ENCODE results near the gene NMD3. TPM values are rescaled to one million over a fixed set of nuclear protein-coding genes. Genes with fewer than 3 reads are reported as not detected.
"Not testable (repeated sequence)": the region's sequence is repeated elsewhere in the genome, so short reads cannot be mapped to it uniquely, and the experiment has no call there.

NMD3 gene
- 10 to 100 TPM; 33.5 to 34.4 TPM for total RNA-seq
- long read RNA-seq, transcript NMD3-201 (16 exons, 3,049 nt): major isoform, 35 of 50 reads
- long read RNA-seq, partial matches to known transcripts: 0 of 50 reads
- long read RNA-seq, other reads (novel, unspliced or antisense): 14 of 50 reads

DNA sequence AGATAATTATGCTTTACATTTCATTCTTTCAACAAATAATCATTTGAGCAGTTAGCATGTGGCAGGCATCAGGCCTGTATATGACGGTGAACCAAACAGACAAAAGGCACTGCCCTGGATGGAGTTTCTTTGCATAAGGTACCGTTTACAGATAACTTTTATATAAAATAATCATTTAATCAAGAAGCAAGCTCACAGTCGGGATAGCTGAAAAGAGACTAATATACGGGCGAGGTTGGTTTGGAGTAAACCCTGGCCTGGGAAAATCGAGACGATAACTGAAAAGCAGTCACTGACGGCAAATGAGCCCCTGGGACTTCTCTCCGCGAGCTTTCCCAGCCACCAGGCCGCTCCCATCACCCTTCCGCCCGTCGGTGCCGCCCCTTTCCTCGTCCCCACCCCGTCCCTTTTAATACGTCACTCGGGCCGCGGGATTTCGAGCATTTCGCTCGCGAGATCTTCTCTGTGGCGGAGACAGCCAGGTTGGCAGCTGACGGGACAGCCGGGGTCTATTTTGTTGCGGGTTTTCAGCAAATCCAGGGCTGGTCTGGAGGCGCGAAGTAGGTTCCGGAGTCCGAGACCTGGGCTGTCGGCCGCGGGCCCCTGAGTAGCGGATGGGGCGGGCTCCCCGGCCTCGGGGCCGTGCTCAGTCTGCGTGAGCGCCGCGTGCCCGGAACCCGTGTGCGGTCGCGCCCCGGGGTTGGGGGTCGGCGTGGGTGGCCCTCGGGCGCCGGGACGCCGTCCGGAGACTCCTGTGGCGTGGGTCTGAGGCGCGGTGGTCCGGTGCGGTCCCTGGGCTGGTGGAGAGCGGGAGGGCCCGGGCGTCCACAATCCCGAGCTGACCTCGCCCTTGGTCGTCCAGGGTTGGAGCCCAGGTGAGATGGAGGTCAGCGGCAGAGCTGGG, at the start of gene NMD3:
NMD3 (plus strand) TSS at position 462 of the 904 bp plus-strand sequence. CDS start 703 bp downstream, outside the sequence.
- peak; percentile 98 for ATAC-seq
- DNase-seq: peak; percentile 95 to 96
- intact Hi-C loops (cut with DNase I, micrococcal nuclease): no loop called here

DNA sequence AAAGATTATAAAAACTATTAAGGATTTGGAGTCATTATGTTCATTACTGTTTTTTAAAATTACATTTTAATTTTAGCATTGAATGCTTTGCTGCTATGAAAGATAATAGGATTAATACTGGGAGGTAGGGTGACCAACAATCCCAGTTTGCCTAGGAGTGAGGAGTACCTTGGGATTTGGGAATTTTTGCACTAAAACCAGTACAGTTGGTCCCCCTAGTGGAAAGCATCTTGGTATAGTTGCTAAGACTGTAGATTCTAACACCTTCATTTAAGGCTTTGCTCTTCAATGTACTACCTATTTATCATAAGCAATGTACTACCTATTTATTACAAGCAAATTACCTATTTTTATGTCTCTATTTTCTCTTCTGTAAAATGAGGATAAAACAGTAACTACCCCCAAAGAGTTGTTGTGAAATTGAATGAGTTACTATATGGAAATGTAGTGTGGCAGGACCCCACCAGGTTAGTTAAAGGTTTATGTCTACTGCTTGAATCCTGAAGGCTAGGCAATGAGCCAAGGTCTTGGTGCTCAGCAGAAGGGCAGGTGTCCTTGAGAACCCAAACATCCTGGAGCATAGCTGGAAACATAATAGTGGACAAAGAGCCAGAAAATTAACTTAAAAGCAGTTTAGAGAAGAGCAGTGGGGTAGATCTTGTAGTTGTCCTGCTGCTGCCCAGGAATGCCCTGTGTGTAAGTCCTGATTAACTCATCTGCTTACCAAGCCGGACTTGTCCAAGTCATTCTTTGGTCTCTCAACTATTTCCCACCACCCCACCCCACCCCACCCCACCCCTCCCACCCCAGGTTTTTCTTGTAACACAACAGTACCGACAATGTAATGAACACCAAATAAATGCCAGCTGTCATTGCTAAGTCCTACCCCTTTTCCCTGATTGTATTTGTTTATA, 49.2 kb upstream of the NMD3 start:
- ATAC-seq (no peak), DNase-seq (no peak)
- intact Hi-C loops (cut with DNase I, micrococcal nuclease): no loop called here

DNA sequence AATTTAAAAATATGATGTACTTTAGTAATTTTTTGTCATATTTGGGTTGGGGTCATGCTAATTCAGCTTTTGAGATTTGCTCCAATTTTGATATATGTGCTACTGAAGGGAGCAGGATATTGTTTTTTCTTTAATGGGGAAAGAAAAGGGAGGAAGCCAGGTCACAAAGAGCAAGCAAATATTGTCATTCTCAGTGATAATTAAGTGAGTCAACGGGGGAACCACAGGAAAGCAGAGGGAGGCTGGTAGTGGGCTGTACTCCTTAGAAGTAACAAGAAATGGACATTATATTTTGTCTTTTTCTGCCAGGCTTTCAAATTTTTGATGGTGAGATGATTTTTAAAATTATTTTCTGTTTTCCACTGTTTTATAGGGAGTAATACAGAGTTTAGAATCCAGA, 45.6 kb upstream of the NMD3 start:
- intact Hi-C loops (cut with DNase I, micrococcal nuclease): no loop called here
- no peak for DNase-seq
- no peak for ATAC-seq

DNA sequence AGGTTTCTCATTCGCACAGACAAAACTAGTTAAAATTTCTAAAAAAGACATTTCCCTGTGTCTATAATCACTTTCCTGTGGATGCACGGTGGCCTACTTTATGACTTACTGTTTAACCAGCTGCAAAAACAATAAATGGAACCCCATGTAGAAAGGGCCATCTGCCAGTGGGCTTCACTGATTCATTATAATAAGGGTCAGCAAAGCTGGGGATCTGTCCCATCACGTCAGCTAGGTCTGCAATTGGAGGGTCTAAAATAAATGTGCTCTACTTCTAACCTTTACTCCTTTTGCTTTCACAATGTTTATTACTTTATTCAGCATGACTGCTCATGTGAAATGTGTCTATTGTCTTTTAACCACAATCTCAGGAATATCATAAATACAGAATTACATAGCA, 43.1 kb upstream of the NMD3 start:
- ATAC-seq: no peak
- DNase-seq: no peak
- intact Hi-C loops (cut with DNase I, micrococcal nuclease): no loop called here

DNA sequence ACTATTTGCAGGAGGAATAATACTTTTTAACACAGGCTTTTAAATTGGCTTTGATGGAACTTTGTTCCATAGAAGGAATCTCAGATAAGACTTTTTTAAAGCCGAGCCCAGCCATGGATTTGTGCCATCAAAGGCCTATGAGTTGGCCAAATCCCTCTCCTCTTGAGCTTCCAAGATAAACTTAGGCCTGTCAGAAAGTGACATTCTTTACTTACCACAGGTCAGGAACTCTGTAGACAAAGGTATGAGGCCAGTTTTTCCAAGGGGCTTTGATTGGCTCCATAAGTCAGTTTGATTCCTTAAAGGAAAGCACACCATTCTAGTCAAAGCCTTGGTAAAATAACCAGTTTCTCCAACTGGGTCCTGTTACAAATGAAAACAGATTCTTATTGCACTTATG, 39.7 kb upstream of the NMD3 start:
- DNase-seq; ATAC-seq; intact Hi-C loops (cut with DNase I, micrococcal nuclease): not testable (repeated sequence)

DNA sequence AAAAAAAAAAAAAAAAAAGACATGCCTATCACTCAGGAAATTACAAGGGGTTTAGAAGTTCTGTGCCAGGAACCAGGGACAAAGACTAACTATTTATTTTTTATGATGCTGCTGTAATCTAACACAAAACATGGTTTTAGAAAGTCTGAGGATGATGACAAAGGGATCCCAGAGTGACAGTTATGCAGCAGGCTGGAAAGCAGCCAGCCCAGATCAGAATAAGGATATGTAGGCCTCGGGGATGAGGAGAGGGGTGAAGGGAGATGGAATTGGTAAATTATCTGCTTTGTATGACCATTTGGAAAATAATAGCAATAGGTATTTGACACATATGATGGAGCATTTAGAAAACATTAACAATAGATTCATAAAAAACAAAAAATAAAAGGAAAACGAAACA, 34.1 kb upstream of the NMD3 start:
- intact Hi-C loops (cut with DNase I, micrococcal nuclease): no loop called here
- DNase-seq: no peak
- no peak for ATAC-seq

DNA sequence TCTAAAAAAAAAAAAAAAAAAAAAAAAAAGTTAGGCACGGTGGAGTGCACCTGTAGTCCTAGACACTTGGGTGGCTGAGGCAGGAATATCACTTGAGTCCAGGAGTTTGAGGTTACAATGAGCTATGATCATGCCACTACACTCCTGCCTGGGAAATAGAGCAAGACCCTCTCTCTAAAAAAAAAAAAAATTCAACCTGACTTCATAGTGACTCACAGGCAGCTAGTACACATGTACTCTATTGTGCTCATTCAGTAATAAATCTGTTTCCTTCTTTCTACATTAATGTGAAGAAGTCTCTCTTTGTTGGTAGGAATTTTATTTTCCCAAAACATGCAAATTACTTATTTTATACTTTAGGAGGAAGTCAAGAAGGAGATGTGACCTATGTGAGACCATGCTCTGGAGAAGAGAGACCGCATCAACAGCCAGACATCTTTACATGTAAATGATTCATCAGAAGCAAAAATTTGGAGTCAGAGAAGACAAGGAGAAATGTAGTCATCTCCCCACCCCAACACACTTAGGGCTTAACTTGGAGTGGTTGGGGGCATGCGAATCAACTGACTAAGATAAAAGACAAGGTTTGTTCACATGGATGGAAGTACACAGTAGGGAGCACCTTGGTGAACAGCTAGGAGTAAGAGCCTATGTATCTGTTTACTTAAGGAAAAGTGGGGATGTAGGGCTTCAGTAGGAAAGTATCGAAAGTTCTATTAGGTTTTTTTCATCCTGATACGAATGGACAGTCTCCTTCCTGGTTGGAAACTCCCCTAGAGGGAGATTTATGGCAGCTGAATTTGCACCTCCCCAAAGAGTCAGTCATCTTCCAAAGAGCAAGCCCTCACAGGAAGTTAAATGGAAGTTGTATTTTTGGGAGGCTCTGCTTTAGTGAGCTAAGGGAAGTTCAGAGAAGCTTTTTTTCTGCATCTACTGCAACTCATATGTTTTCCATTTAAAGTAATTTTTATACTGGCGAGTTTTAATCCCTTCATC, 23.0 kb upstream of the NMD3 start:
- ATAC-seq: no peak
- DNase-seq: no peak
- intact Hi-C loops (cut with DNase I, micrococcal nuclease): no loop called here

DNA sequence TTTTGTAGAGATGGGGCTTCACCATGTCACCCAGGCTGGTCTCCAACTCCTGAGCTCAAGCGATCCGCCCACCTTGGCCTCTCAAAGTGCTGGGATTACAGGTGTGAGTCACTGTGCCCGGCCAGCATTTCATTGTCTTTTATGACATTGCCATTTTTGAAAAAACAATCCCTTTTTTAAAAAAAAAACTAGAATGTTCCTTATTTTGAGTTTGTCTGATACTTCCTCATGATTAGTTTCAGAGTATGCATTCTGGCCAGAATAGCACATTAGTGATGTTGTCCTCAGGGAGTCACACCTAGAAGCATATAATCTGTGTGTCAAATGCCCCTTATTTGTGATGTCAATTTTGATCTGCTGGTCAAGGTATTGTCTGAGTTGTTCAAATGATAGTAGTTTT, 21.2 kb upstream of the NMD3 start:
- intact Hi-C loops (cut with DNase I, micrococcal nuclease): no loop called here
- ATAC-seq (no peak), DNase-seq (no peak)

DNA sequence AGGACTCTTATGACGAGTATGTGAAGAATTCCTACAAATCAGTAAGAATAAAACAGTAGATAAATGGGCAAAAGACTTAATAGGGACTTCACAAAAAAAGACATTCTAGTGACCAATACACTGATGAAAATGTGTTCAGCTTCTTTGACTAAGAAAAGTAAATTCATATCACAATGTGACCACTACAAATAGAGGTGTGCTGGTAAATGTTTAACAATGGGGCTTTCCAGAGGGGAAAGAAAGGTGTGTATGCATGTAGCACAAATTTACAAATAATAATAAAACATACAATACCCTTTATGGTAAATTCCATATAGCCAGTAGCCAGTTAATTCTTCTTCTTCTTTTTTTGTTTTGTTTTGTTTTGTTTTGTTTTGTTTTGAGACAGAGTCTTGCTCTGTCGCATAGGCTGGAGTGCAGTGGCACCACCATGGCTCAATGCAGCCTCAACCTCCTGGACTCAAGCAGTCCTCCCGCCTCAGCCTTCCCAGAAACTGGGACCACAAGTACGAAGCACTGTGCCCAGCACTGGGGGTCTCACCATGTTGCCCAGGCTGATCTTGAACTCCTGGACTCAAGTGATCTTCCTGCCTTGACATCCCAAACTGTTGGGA, 17.5 kb upstream of the NMD3 start:
- ATAC-seq (no peak), DNase-seq (no peak)
- intact Hi-C loops (cut with DNase I, micrococcal nuclease): no loop called here

DNA sequence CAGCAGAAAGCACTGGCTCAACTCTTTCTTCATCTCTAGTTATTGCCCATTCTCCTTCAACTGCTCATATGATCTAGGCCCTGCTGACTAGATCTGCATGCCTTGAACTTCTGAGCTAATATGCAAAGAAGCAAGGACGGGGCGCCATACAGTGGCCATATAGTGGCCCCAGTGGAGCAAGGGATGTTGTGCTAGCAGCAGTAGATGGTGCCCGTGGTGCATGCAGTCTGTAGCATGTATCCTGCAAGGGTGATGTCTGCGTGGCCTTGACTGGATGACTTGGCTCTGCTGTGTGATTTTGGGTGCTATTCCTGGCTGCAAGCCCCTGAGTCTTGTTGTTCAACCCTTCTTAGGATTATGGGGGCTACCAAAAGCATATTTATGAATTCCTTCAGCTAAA, 12.2 kb upstream of the NMD3 start:
- ATAC-seq (no peak), DNase-seq (no peak)
- intact Hi-C loops (cut with DNase I, micrococcal nuclease): no loop called here

DNA sequence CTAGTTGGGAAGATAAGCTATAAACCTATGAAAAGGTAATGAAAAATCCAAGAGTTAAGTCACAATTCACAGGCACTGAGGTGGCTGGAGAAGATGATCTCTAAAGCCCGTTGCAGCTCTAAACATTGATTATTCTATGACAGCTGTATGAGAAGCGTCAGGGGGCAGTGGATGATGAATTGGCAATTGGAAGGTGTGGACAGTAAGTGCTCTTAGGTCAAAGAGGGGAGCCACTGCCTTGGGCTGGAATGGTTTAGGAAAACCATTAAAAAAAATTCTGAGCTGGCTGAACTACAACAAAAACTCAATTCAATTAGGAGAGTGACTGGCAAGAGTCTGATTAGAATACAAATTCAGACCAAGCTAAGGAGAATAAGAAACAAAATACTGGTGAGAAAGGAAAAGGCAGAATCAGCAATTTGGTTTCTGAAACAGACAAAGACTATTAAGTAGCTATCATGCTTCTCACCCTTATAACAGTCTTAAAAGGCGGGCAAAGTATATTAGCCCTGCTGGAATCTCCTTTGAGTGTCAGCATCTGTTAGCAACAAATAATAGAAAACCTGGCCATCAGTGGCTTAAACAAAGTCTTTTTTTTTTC, 8.8 kb upstream of the NMD3 start:
- DNase-seq (no peak), ATAC-seq (no peak)
- intact Hi-C loops (cut with DNase I, micrococcal nuclease): no loop called here

DNA sequence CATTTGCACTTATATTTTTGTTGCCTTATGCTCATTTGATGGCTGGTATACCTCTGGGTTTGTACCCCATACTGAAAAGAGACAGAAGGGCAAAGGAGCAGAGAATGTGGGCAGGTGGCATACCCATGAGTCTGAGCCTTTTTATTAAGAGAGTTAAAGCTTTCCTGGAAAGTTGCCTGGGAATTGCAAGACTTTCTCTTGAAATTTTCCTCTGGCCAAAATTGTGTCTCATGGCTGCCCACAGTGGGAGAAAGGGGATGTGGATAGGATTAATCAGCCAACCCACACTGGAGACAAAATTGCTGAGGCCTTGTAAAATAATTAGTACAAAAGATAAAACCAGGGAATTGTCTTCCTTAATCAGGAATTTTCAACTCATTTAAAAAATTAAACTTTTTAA, 8.2 kb upstream of the NMD3 start:
- ATAC-seq (no peak), DNase-seq (no peak)
- intact Hi-C loops (cut with DNase I, micrococcal nuclease): no loop called here

DNA sequence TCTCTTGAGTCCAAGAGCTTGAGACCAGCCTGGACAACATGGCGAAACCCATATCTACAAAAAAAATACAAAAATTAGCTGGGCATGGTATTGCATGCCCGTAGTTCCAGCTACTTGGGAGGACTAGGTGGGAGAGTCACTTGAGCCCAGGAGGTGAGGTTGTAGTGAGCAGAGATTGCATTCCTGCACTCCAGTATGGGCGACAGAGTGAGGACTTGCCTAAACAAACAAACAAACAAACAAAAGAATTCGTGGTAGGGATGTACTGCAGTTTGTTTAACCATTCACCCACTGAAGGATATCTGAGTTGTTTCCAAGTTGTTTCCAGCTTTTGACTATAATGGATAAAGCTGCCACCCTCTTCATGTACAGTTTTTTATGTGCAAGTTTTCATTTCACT, 7.5 kb upstream of the NMD3 start:
- ATAC-seq: no peak
- no peak for DNase-seq
- intact Hi-C loops (cut with DNase I, micrococcal nuclease): no loop called here

DNA sequence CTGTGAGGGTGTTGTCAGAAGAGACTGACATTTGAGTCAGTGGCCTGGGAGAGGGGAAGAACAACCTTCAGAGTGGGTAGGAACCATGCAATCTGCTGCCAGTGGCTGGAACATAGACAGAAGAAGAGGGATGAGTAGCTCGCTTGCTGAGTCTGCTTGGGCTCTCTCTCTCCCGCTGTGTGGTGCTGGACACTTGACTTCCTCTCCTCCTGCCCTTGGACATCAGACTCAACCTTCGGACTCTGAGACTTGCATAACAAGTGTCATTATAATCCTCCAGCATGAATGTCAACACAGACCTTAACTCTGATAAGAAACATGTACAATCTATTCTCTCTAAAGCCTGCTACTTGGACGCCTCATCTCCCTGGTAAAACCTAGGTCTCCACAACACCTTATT, 5.9 kb upstream of the NMD3 start:
- intact Hi-C loops (cut with DNase I, micrococcal nuclease): no loop called here
- ATAC-seq: peak; percentile 40
- DNase-seq: no peak

DNA sequence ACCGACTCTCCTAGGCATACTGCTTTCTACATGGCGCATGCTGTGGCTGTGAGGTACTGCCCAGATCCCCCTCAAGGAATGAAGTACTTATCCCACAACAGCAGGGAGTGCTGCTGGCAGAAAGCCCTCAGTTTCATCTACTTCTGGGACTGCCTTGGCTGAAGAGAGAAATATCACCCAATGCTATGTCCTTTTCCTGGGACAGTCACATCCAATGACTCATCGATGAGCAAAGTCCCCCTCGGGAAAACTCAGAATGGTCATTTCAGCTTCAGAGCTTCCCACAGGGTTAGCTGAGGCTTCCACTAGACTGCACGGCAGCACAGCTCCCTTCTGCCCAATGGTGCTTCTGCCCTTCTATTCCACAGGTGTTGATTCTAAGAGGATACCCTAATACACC, 3.6 kb upstream of the NMD3 start:
- no peak for DNase-seq
- intact Hi-C loops (cut with DNase I, micrococcal nuclease): no loop called here
- ATAC-seq: no peak

DNA sequence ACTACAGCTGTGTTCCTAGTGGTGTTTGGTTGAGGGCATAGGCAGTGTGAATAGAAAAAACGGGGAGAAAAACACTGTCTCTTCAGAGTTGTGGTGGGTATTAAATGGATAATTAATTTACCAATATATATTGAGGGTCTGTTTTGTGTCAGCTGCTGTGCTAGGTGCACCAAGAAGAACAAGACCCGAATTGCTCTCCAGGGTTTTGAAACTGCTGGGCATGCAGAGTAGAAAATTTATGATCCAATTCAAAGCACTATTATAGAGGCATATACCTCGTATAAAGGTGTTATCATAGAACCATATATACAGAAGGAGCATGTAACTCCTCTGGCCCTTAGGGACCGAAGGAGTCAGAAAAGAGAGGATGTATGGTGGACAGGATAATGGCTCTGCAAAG, 1.6 kb upstream of the NMD3 start:
- no peak for ATAC-seq
- intact Hi-C loops (cut with DNase I, micrococcal nuclease): no loop called here

DNA sequence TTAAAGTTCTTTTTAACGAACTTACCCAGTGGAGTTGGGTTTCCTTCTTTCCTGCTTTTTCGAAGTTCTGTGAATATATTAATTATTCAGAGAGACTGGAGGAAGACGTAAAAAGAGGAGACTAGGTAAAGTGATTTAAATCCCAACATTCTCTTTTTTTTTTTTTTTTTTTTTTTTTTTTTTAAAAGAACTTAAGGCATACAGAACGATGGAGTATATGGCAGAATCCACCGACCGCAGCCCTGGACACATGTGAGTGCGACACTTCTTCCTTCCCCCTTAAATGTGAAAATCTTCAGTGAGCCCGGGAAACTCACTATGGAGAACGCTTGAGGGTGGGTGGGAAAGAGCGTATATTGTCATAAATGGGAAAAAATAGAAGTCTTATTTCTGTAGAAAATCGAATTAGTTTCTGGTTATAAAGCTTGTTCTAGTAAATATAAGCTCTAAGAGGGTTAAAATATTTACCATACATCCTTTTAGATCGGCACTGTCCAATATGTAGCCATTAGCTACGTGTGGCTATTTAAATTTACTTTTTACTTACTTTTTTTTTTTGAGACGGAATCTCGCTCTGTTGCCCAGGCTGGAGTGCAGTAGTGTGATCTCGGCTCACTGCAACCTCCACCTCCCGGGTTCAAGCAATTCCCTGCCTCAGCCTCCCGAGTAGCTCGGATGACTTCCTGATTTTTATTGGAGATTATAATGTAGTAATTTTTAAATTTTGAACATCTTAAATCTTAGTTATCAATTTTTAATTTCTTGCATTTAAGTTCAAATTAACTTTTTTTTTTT, 892 bp downstream of the NMD3 start:
- intact Hi-C loops (cut with DNase I, micrococcal nuclease): no loop called here
- ATAC-seq (peak; percentile 55), DNase-seq (peak in 1 of 2 donors; percentile 36)

More for the DNA sequence above, 1.6 kb upstream of the NMD3 start:
- DNase-seq: no peak

All from left colon (tissue), 2 donors.